Spinal cord (tissue), 10 donors: Measurements from ENCODE around the gene IMMP2L. TPM values are rescaled to one million over a fixed set of nuclear protein-coding genes. Genes with fewer than 3 reads are reported as not detected.

Source experiments
- DNase-seq, 6 donors: peaks; one replicate each; pipeline versions ENCODE4 v3.0.0 to v3.0.0-alpha.2; 2013 to 2015; ENCODE audit warnings: low spot score in 6 of 6, low read depth in 4 of 6
- H3K27ac ChIP-seq: one replicate; pipeline ENCODE4 v1.5.1; 2013; ENCODE audit warnings: low read depth, low read length, control low read depth
- H3K27me3 ChIP-seq: one replicate; pipeline ENCODE4 v1.6.1; 2013; ENCODE audit warnings: low read length; ENCODE audit not compliant: control insufficient read depth, insufficient read depth
- H3K36me3 ChIP-seq: one replicate; pipeline ENCODE4 v1.6.1; 2013; ENCODE audit warnings: low read length; ENCODE audit not compliant: control insufficient read depth, insufficient read depth
- H3K4me1 ChIP-seq: one replicate; pipeline ENCODE4 v1.6.1; 2013; ENCODE audit warnings: low read length; ENCODE audit not compliant: control insufficient read depth, insufficient read depth
- H3K4me3 ChIP-seq: one replicate; pipeline ENCODE4 v1.5.1; 2013; ENCODE audit warnings: low read depth, low read length, control low read depth
- H3K9me3 ChIP-seq: one replicate; pipeline ENCODE4 v1.6.1; 2013; ENCODE audit warnings: low read length; ENCODE audit not compliant: control insufficient read depth, insufficient read depth
- WGBS: methylation state at CpG from one replicate; pipeline ENCODE4 v1.1.5; 2013; ENCODE audit warnings: missing lambda C conversion rate; ENCODE audit not compliant: insufficient coverage; 5-methylcytosine and 5-hydroxymethylcytosine counted together
- polyA plus RNA-seq, 2 donors: library from polyadenylated mRNA; unstranded; fragments of 120-200 nt; gene quantifications; one replicate each; pipeline ENCODE4 v1.2.1, GENCODE V29; 2013; ENCODE audit not compliant: insufficient read length in 2 of 2
- total RNA-seq, 2 donors: library from RNA; depleted of rRNA in 1 of 2; stranded (reverse); fragments of 120-200 nt in 1 of 2; fragments of >200 nt in 1 of 2; gene quantifications; one replicate each; pipeline versions ENCODE4 v1.2.3 to v1.2.4, GENCODE V29; 2013 to 2014
- donor health status: healthy.

The IMMP2L gene
- total and polyA plus RNA-seq, 4 donors = 14.8 to 26.8 (median 17.4) TPM

GRCh38 chr7:110854651-110855050 lies 707.6 kb downstream of the IMMP2L start:
- Histone ChIP-seq H3K36me3 (no peaks in the 10 kb centered on the region), H3K9me3 (no peaks in the 10 kb centered on the region), H3K4me3 (no peak overlapping the region), H3K27ac (no peak overlapping the region), H3K4me1 (no peaks in the 10 kb centered on the region), H3K27me3 (no peaks in the 10 kb centered on the region)
- no peak for DNase-seq
- whole genome bisulfite sequencing = no CpG with 5 or more reads among the region's 2 CpGs

- H3K27me3 ChIP-seq = no peaks in the 10 kb centered on the region
- H3K4me3 ChIP-seq = no peak overlapping the region
- H3K9me3 ChIP-seq = no peaks in the 10 kb centered on the region
- DNase-seq = no peak
- H3K36me3 ChIP-seq = no peaks in the 10 kb centered on the region
- no peaks in the 10 kb centered on the region for H3K4me1 ChIP-seq
- H3K27ac ChIP-seq = no peak overlapping the region
Observed at GRCh38 chr7:110854166-110854565, 708.1 kb downstream of the IMMP2L start.

- Histone ChIP-seq H3K36me3 (no peaks in the 10 kb centered on the region), H3K4me3 (no peak overlapping the region), H3K4me1 (no peaks in the 10 kb centered on the region), H3K27me3 (no peaks in the 10 kb centered on the region), H3K9me3 (no peaks in the 10 kb centered on the region), H3K27ac (no peak overlapping the region)
- no CpG with 5 or more reads among the region's 3 CpGs for WGBS
- no peak for DNase-seq
Observed at GRCh38 chr7:110853263-110853662, 709.0 kb downstream of the IMMP2L start.

- peak in 1 of 6 donors; percentile 54 for DNase-seq
- H3K36me3 ChIP-seq = no peaks in the 10 kb centered on the region
- H3K4me3 ChIP-seq = no peak overlapping the region
- H3K4me1 ChIP-seq = no peaks in the 10 kb centered on the region
- H3K27ac ChIP-seq = no peak overlapping the region
- no peaks in the 10 kb centered on the region for H3K27me3 ChIP-seq
- H3K9me3 ChIP-seq = no peaks in the 10 kb centered on the region
- 78% methylated on average over 2 of the region's 4 CpGs for WGBS
Observed at GRCh38 chr7:110852156-110852940, 709.9 kb downstream of the IMMP2L start.

- no peak for DNase-seq
- no peak overlapping the region for H3K27ac ChIP-seq
- H3K36me3 ChIP-seq = no peaks in the 10 kb centered on the region
- H3K4me3 ChIP-seq = no peak overlapping the region
- no peaks in the 10 kb centered on the region for H3K4me1 ChIP-seq
- 100% methylated on average over 1 of the region's 3 CpGs for WGBS
- no peaks in the 10 kb centered on the region for H3K27me3 ChIP-seq
- no peaks in the 10 kb centered on the region for H3K9me3 ChIP-seq
Observed at GRCh38 chr7:110850224-110850623, 712.1 kb downstream of the IMMP2L start.

- H3K27me3 ChIP-seq = no peaks in the 10 kb centered on the region
- H3K36me3 ChIP-seq = no peaks in the 10 kb centered on the region
- H3K4me1 ChIP-seq = no peaks in the 10 kb centered on the region
- H3K27ac ChIP-seq = no peak overlapping the region
- DNase-seq = peak in 1 of 6 donors; percentile 72
- H3K9me3 ChIP-seq = no peaks in the 10 kb centered on the region
- no peak overlapping the region for H3K4me3 ChIP-seq
- WGBS = no CpG with 5 or more reads among the region's 4 CpGs
Observed at GRCh38 chr7:110842796-110843195, 719.5 kb downstream of the IMMP2L start.

- DNase-seq = peak in 3 of 6 donors; percentile 14 to 66 (median 40)
- 48% methylated on average over 2 of the region's 3 CpGs for WGBS
- H3K27ac ChIP-seq = no peak overlapping the region
Observed at GRCh38 chr7:110841840-110842545, 720.3 kb downstream of the IMMP2L start.

GRCh38 chr7:110839866-110840265 lies 722.4 kb downstream of the IMMP2L start:
- H3K36me3 ChIP-seq = no peaks in the 10 kb centered on the region
- no peak overlapping the region for H3K27ac ChIP-seq
- H3K4me3 ChIP-seq = no peak overlapping the region
- H3K27me3 ChIP-seq = no peaks in the 10 kb centered on the region
- WGBS = 23% methylated on average over 2 of the region's 5 CpGs
- no peaks in the 10 kb centered on the region for H3K9me3 ChIP-seq
- no peaks in the 10 kb centered on the region for H3K4me1 ChIP-seq
- DNase-seq = peak; percentile 9 to 71 (median 14)

More at GRCh38 chr7:110841840-110842545, 720.3 kb downstream of the IMMP2L start:
- Histone ChIP-seq H3K4me1 (no peaks in the 10 kb centered on the region), H3K27me3 (no peaks in the 10 kb centered on the region), H3K36me3 (no peaks in the 10 kb centered on the region), H3K9me3 (no peaks in the 10 kb centered on the region), H3K4me3 (no peak overlapping the region)

- no peak for DNase-seq
- no CpG with 5 or more reads among the region's 1 CpG for WGBS
- H3K27ac ChIP-seq = no peak overlapping the region
- H3K4me3 ChIP-seq = no peak overlapping the region
- H3K9me3 ChIP-seq = no peaks in the 10 kb centered on the region
- no peaks in the 10 kb centered on the region for H3K27me3 ChIP-seq
- H3K36me3 ChIP-seq = no peaks in the 10 kb centered on the region
- H3K4me1 ChIP-seq = no peaks in the 10 kb centered on the region
Observed at GRCh38 chr7:110835849-110836248, 726.4 kb downstream of the IMMP2L start.

- H3K4me3 ChIP-seq = no peak overlapping the region
- WGBS = 60% methylated on average over 1 of the region's 1 CpG
- H3K27ac ChIP-seq = no peak overlapping the region
- DNase-seq = peak in 1 of 6 donors; percentile 21
- H3K36me3 ChIP-seq = no peaks in the 10 kb centered on the region
- H3K9me3 ChIP-seq = no peaks in the 10 kb centered on the region
- no peaks in the 10 kb centered on the region for H3K27me3 ChIP-seq
- H3K4me1 ChIP-seq = no peaks in the 10 kb centered on the region
Observed at GRCh38 chr7:110835218-110835617, 727.1 kb downstream of the IMMP2L start.
